ENCODE results near the gene PPP2R2D. TPM values are rescaled to one million over a fixed set of nuclear protein-coding genes. Genes with fewer than 3 reads are reported as not detected.

PPP2R2D gene
- total RNA-seq, 1 experiment from 2014 or later: 35.1 TPM

GRCh38 chr10:131859341-131860020 lies 41.3 kb upstream of the PPP2R2D start:
- H3T11ph ChIP-seq (ENCODE audit: low read length): no peak overlapping the region
- no peak overlapping the region for H3K14ac ChIP-seq (ENCODE audit: insufficient read depth, low read length)
- peak overlapping the region in 1 of 3 experiments; percentile 62; a peak in 1 of 7 replicates for H3K27ac Mint-ChIP-seq
- no peaks in the 10 kb centered on the region for H4K20me1 ChIP-seq (ENCODE audit: control insufficient read depth, insufficient read depth, insufficient read length)
- H2BK15ac ChIP-seq (ENCODE audit: low read depth, low read length): no peak overlapping the region
- H4K8ac ChIP-seq (replicated peaks; ENCODE audit: insufficient read length, low read depth, low read length): no peak overlapping the region
- H4K5ac ChIP-seq (ENCODE audit: insufficient read length, low read depth, low read length): no peak overlapping the region
- H3K27me3 ChIP-seq (ENCODE audit: insufficient read depth, low read length): no peaks in the 10 kb centered on the region
- no peaks in the 10 kb centered on the region for H3K23me2 ChIP-seq (ENCODE audit: insufficient read length, low read depth, low read length, poor library complexity, severe bottlenecking)
- no peak overlapping the region for H2BK120ac ChIP-seq (ENCODE audit: low read depth, low read length, poor library complexity, severe bottlenecking)
- H3K4me1 Mint-ChIP-seq: 0 out of 4 replicates have a peak, but pooled peaks cover 0 to 5% of the 10 kb centered on the region in 2 experiments
- no peaks in the 10 kb centered on the region for H3K4me1 ChIP-seq (ENCODE audit: insufficient read depth, low read length)
- no peak overlapping the region for H3K56ac ChIP-seq (ENCODE audit: insufficient read length, low read depth, low read length)
- H3K9me3 Mint-ChIP-seq: peaks cover 3 to 4% of the 10 kb centered on the region in 2 experiments
- H3K4me2 ChIP-seq (ENCODE audit: insufficient read depth, insufficient read length, low read length): no peak overlapping the region
- H3K18ac ChIP-seq (ENCODE audit: insufficient read length, low read depth, low read length): no peak overlapping the region
- no peak overlapping the region for H3K23ac ChIP-seq (ENCODE audit: insufficient read length, low read depth, low read length)
- H2AK5ac ChIP-seq (ENCODE audit: insufficient read length, low read length): no peak overlapping the region
- H3K27ac ChIP-seq (ENCODE audit: insufficient read length, low read depth, low read length): no peak overlapping the region
- no peak overlapping the region for H2BK5ac ChIP-seq (ENCODE audit: insufficient read length, low read length)
- no peak for TF ChIP-seq CTCF (conservative IDR thresholded peaks at IDR 0.05)
- peak; percentile 20 for DNase-seq
- H3K36me3 Mint-ChIP-seq (ENCODE audit: insufficient read depth in 1 of 3, low read depth in 3 of 3): peaks cover 2 to 5% (median 2%) of the 10 kb centered on the region in 3 experiments; a peak in 6 of 7 replicates
- no peak overlapping the region for H2AFZ ChIP-seq (ENCODE audit: low read length)
- H3K9me3 ChIP-seq (ENCODE audit: control insufficient read depth, low read depth, low read length): no peaks in the 10 kb centered on the region
- WGBS (ENCODE audit: extremely low coverage, insufficient read length, low lambda C conversion rate): no CpG with 5 or more reads among the region's 9 CpGs
- no peak overlapping the region for H2BK12ac ChIP-seq (ENCODE audit: insufficient read length, low read depth, low read length)
- no peaks in the 10 kb centered on the region for H3K79me2 ChIP-seq (ENCODE audit: insufficient read depth, low read length)
- no peaks in the 10 kb centered on the region for H3K79me1 ChIP-seq (ENCODE audit: insufficient read depth, low read depth, low read length, poor library complexity, severe bottlenecking)
- no peak overlapping the region for H3K9ac ChIP-seq (ENCODE audit: extremely low read depth, insufficient read length, low read length)
- H3K27me3 Mint-ChIP-seq (ENCODE audit: low read depth): peaks cover 3% of the 10 kb centered on the region
- H3K4me3 Mint-ChIP-seq: no peak overlapping the region
- H3K4ac ChIP-seq (ENCODE audit: low read depth, low read length): no peak overlapping the region
- no peak overlapping the region for H4K91ac ChIP-seq (ENCODE audit: insufficient read length, low read depth, low read length)
- no peak overlapping the region for H2BK20ac ChIP-seq (ENCODE audit: low read depth, low read length, poor library complexity, severe bottlenecking)
